A549 (cell line): ENCODE results near the gene ETFDH.

Source experiments
- CEBPB ChIP-seq, 2 experiments: fragments of >200 bp in 1 of 2; sonication (Bioruptor Twin) in 1 of 2; formaldehyde crosslinking in 1 of 2; IDR thresholded peaks; 2 replicates each; pipeline ENCODE4 v1.6.1; 2012 to 2016
- HEYL ChIP-seq: fragments of 250-450 bp; sonication (Bioruptor Pico); IDR thresholded peaks from 2 replicates; pipeline ENCODE4 v1.8.0; 2021; ENCODE audit warnings: mild to moderate bottlenecking, moderate library complexity
- JUN ChIP-seq, 2 experiments: fragments of >200 bp; sonication (Bioruptor Twin); formaldehyde crosslinking; IDR thresholded peaks; 2 replicates in 1 of 2; 3 replicates in 1 of 2; pipeline ENCODE4 v1.6.1; 2016 to 2017
- POLR2A ChIP-seq: IDR thresholded peaks from 2 replicates; pipeline ENCODE4 v1.6.1; 2012; ENCODE audit warnings: mild to moderate bottlenecking, low read length
- POLR2AphosphoS2 ChIP-seq: conservative IDR thresholded peaks from 2 replicates; pipeline ENCODE4 v1.6.1; 2012; ENCODE audit warnings: low read length, improper control_type of control experiment, inconsistent platforms
- RAD21 ChIP-seq, 2 experiments: fragments of >200 bp in 1 of 2; sonication (Bioruptor Twin) in 1 of 2; formaldehyde crosslinking in 1 of 2; IDR thresholded peaks in 1 of 2; conservative IDR thresholded peaks in 1 of 2; 2 replicates in 1 of 2; 3 replicates in 1 of 2; pipeline ENCODE4 v1.6.1; 2012 to 2018; ENCODE audit warnings: inconsistent platforms in 1 of 2
- TF ChIP-seq, protein P1 (sequence below): fragments of >200 bp; sonication (Bioruptor Twin); formaldehyde crosslinking; IDR thresholded peaks from 3 replicates; pipeline ENCODE4 v1.5.1; 2016
- TF ChIP-seq, protein P2 (sequence below): fragments of 200-600 bp; sonication (generic); IDR thresholded peaks from 2 replicates; pipeline ENCODE4 v1.6.1; 2016; ENCODE audit warnings: antibody characterized with exemption, mild to moderate bottlenecking, moderate library complexity
- TF ChIP-seq, protein P3 (sequence below): fragments of 150-350 bp; IDR thresholded peaks from 2 replicates; pipeline ENCODE4 v1.6.1; 2014; ENCODE audit warnings: low read depth, mild to moderate bottlenecking, low read length

DNA sequence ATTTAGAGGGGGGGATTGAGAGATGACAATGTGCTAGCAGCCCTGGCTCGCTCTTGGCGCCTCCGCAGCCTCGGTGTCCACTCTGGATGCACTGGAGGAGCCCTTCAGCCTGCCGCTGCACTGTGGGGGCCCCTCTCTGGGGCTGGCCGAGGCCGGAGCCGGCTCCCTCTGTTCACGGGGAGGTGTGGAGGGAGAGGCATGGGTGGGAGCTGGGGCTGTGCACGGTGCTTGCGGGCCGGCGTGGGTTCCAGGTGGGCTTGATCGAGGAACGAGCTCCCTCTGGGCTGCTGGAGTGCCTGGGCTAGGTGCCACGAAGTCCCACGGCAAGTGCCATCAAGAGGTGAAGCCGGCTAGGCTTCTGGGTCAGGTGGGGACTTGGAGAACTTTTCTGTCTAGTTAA lies 7.3 kb upstream of the ETFDH start:
- TF ChIP-seq, protein P1, sequence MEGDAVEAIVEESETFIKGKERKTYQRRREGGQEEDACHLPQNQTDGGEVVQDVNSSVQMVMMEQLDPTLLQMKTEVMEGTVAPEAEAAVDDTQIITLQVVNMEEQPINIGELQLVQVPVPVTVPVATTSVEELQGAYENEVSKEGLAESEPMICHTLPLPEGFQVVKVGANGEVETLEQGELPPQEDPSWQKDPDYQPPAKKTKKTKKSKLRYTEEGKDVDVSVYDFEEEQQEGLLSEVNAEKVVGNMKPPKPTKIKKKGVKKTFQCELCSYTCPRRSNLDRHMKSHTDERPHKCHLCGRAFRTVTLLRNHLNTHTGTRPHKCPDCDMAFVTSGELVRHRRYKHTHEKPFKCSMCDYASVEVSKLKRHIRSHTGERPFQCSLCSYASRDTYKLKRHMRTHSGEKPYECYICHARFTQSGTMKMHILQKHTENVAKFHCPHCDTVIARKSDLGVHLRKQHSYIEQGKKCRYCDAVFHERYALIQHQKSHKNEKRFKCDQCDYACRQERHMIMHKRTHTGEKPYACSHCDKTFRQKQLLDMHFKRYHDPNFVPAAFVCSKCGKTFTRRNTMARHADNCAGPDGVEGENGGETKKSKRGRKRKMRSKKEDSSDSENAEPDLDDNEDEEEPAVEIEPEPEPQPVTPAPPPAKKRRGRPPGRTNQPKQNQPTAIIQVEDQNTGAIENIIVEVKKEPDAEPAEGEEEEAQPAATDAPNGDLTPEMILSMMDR, result no peak
- TF ChIP-seq JUN (IDR thresholded peaks at IDR 0.05) (no peak), RAD21 (conservative IDR thresholded peaks at IDR 0.05 in 1 of 2, IDR thresholded peaks at IDR 0.05 in 1 of 2) (no peak), POLR2A (no peak), POLR2AphosphoS2 (no peak), HEYL (CRISPR knock-in tag) (no peak), CEBPB (IDR thresholded peaks at IDR 0.05) (no peak)
- TF ChIP-seq, protein P2, sequence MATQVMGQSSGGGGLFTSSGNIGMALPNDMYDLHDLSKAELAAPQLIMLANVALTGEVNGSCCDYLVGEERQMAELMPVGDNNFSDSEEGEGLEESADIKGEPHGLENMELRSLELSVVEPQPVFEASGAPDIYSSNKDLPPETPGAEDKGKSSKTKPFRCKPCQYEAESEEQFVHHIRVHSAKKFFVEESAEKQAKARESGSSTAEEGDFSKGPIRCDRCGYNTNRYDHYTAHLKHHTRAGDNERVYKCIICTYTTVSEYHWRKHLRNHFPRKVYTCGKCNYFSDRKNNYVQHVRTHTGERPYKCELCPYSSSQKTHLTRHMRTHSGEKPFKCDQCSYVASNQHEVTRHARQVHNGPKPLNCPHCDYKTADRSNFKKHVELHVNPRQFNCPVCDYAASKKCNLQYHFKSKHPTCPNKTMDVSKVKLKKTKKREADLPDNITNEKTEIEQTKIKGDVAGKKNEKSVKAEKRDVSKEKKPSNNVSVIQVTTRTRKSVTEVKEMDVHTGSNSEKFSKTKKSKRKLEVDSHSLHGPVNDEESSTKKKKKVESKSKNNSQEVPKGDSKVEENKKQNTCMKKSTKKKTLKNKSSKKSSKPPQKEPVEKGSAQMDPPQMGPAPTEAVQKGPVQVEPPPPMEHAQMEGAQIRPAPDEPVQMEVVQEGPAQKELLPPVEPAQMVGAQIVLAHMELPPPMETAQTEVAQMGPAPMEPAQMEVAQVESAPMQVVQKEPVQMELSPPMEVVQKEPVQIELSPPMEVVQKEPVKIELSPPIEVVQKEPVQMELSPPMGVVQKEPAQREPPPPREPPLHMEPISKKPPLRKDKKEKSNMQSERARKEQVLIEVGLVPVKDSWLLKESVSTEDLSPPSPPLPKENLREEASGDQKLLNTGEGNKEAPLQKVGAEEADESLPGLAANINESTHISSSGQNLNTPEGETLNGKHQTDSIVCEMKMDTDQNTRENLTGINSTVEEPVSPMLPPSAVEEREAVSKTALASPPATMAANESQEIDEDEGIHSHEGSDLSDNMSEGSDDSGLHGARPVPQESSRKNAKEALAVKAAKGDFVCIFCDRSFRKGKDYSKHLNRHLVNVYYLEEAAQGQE, result no peak
- TF ChIP-seq, protein P3, sequence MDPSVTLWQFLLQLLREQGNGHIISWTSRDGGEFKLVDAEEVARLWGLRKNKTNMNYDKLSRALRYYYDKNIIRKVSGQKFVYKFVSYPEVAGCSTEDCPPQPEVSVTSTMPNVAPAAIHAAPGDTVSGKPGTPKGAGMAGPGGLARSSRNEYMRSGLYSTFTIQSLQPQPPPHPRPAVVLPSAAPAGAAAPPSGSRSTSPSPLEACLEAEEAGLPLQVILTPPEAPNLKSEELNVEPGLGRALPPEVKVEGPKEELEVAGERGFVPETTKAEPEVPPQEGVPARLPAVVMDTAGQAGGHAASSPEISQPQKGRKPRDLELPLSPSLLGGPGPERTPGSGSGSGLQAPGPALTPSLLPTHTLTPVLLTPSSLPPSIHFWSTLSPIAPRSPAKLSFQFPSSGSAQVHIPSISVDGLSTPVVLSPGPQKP, result no peak
